Omental fat pad (tissue), 4 donors: Measurements from ENCODE around the gene RFX1. TPM values are rescaled to one million over a fixed set of nuclear protein-coding genes. Genes with fewer than 3 reads are reported as not detected.
"Not testable (repeated sequence)": the region's sequence is repeated elsewhere in the genome, so short reads cannot be mapped to it uniquely, and the experiment has no call there.

Experiments used
- ATAC-seq: fragments of 150-250 bp; one replicate; pipeline ENCODE4 v1.9.1; 2016; ENCODE audit warnings: mild to moderate bottlenecking, moderate library complexity; ENCODE audit not compliant: low FRiP score
- DNase-seq: peaks from one replicate; pipeline ENCODE4 v3.0.0-alpha.2; 2019; ENCODE audit warnings: low spot score
- total RNA-seq, 4 donors: library from RNA; depleted of rRNA; stranded (reverse); fragments of >200 nt; gene quantifications; one replicate each; pipeline ENCODE4 v1.1.0, GENCODE V29; 2016
- TF ChIP-seq, protein P1 (sequence below), 3 donors: fragments of 450-650 bp; IDR thresholded peaks; one replicate each; pipeline ENCODE4 v1.5.1; 2016 to 2017; ENCODE audit warnings: antibody characterized with exemption in 3 of 3, mild to moderate bottlenecking in 3 of 3, moderate library complexity in 2 of 3

The RFX1 gene
- total RNA-seq, 4 donors from 2014 or later, result 2.8 to 7.6 (median 3.2) TPM

DNA sequence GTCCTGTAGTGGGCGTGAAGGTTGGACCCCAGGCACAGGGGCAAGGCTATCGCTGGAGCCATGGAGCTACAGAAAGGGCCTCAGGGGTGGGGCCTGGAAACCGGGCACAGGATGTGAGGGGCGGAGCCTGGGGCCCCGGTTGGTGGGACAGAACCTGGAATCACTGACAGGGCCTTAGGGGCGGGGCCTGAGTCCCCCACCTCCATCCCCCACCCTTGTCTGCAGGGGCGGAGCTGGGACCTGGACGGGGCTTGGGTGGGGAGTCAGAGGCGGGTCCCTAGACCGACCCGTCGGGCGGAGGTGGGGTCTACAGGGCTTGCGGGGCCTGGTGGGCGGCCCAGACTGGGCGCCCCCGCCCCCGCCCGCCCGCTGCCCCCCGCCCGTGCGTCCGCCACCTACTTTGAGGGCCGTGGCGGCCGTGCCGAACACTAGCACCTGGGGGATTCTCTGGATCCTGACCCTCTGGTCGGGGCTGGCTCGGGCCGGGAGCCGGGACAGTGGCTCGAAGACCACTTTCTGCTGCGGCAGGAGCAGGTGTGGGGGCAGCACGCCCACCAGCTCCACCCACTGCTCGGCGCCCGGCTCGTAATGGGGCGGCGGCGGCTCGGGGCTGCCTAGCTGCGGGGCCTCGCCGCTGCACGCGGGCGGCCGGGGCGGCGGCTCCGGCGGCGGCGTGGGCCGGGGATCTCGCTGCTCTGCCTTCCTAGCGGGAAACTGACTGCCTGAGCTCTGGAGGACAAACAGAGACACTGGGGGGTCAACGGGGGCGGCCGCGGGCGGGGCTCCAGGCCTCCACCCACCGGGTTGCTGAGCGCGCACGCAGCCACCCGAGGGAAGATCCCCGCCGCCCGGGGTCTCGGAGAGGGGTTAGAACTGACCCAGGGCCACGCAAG, 27.5 kb downstream of the RFX1 start:
- DNase-seq (peak; percentile 62), ATAC-seq (peak; percentile 89)
- TF ChIP-seq, protein P1, sequence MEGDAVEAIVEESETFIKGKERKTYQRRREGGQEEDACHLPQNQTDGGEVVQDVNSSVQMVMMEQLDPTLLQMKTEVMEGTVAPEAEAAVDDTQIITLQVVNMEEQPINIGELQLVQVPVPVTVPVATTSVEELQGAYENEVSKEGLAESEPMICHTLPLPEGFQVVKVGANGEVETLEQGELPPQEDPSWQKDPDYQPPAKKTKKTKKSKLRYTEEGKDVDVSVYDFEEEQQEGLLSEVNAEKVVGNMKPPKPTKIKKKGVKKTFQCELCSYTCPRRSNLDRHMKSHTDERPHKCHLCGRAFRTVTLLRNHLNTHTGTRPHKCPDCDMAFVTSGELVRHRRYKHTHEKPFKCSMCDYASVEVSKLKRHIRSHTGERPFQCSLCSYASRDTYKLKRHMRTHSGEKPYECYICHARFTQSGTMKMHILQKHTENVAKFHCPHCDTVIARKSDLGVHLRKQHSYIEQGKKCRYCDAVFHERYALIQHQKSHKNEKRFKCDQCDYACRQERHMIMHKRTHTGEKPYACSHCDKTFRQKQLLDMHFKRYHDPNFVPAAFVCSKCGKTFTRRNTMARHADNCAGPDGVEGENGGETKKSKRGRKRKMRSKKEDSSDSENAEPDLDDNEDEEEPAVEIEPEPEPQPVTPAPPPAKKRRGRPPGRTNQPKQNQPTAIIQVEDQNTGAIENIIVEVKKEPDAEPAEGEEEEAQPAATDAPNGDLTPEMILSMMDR (IDR thresholded peaks at IDR 0.05), result no peak

DNA sequence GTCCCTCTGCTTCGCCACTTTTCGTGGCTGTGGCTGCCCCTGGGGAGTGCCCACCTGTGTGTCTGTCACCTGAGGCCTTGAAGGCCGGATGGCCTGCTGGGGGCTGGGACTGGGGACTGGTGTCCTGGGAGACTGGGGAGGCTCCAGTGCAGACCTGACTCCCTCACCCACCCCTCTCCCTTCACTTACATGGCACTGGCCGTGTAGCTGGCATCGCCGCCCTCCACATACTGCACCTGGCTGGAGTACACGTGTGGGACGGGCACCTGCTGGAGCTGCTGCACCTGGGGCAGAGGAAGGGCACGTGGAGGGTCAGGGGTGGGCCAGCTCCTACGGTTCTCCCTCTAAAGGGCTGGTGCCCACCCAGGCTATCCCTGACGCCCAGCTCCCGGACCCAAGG, 28.3 kb downstream of the RFX1 start:
- ATAC-seq (no peak), DNase-seq (no peak)
- TF ChIP-seq, protein P1 (IDR thresholded peaks at IDR 0.05), result no peak

DNA sequence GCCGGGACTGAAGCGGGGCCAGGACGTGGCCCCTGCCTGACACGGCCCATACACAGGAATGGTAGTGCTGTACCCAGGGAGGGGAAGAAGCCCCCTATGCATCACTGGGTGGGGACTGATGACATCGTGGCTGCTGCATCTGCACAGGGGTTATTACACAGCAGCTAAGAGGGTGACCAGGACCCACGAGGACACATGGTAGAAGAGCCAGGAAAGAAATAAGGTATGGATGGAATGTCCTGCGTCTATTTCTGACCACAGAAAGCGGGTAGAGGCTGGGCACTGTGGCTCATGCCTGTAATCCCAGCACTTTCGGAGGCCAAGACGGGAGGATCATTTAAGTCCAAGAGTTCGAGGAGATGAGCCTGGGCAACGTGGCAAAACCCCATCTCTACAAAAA, 29.7 kb downstream of the RFX1 start:
- no peak for ATAC-seq
- TF ChIP-seq, protein P1 (IDR thresholded peaks at IDR 0.05), result no peak
- DNase-seq, result no peak

DNA sequence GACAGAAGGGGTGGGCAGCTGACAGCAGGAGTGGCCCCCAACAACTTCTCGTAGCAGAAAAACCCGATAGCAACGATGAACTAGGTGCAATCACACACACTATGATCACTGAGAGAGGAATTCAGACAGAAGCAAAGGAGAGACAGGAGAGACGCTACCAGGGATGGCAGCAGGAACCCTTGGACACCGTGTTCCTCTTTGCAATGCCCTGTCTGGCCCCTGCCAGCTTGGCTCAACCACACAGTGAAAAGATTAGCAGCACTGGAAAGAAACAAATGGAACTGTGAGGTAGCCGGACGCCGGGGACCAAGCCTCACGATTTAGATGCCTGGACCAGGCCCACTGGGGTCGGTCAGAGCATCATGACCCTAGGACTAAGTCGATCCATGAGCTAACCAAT, 30.2 kb downstream of the RFX1 start:
- TF ChIP-seq, protein P1 (IDR thresholded peaks at IDR 0.05), result no peak
- ATAC-seq (no peak), DNase-seq (no peak)

DNA sequence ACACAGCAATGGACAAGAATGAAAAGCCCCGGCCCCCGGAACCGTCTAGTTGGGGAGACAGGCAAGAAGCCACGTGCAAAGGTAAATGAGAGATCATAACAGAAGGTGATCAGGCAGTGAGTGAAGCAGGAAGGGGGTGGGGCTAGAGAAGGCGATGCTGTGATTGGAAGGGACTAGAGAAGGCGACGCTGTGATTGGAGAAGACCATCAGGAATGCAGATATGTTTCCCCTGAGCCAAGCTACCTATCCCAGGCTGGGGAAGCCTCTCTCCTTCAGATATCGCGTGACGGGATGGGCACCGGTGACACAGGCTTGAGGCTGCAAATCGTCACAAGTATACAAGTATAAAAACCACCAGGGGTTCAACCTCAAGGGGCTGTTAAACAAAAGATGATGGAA, 32.0 kb downstream of the RFX1 start:
- ATAC-seq (no peak), DNase-seq (no peak)
- TF ChIP-seq, protein P1 (IDR thresholded peaks at IDR 0.05), result no peak

DNA sequence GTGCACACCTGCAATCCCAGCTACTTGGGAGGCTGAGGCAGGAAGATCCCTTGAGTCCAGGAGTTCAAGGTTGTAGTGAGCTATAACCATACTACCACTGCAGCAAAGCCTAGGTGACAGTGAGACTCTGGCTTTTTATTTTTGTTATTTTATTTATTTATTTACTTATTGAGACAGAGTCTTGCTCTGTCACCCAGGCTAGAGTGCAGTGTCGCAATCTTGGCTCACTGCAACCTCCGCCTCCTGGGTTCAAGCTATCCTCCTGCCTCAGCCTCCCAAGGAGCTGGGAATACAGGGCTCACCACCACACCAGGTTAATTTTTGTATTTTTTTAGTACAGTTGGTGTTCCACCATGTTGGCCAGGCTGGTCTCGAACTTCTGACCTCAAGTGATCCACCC, 32.6 kb downstream of the RFX1 start:
- ATAC-seq, DNase-seq: not testable (repeated sequence)

DNA sequence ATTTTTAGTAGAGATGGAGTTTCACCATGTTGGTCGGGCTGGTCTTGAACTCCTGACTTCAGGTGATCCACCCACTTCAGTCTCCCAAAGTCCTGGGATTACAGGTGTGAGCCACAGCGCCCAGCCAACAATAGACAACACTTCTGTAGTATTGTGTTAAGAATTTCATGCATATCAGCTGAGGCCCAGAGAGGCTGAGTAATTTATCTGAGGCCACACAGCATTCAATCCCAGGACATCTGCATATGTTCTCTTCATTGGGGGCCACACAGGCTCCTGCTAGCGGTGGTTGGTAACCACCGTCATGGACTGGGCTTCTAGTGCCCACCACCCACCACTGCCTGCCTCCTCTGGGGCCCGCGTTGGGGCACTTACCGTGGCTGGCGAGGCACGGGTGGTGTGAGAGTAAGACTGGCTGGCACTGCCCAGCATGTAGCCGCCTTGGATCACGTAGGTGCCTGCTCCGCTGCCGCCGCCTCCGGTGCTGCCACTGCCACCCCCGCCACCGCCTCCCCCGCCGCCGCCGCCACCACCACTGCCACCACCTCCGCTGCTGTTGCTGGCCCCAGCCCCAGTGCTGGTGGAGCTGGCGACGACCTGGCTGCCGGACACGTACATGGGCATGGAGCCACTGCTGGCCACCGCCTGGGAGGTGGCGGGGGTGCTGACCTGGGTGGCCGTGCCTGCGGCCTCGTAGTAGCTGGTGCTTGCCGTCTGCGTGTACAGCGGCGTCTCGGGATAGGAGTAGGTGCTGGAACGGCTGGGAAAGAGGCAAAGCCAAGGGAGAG, 33.6 kb downstream of the RFX1 start:
- DNase-seq, result no peak
- TF ChIP-seq, protein P1 (IDR thresholded peaks at IDR 0.05), result no peak
- ATAC-seq, result no peak

DNA sequence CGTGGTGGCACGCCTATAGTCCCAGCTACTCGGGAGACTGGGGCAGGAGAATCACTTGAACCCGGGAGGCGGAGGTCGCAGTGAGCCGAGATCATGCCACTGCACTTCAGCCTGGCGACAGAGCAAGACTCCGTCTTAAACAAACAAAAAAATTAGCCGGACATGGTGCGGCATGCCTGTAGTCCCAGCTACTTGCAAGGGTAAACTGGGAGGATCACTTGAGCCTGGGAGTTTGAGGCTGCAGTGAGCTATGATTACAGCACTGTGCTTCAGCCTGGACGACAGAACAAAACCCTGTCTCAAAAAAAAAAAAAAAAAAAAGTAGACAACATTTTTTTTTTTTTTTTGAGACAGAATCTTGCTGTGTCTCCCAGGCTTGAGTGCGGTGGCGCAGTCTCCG, 34.3 kb downstream of the RFX1 start:
- not testable (repeated sequence) for ATAC-seq

More for the DNA sequence above, 34.3 kb downstream of the RFX1 start:
- not testable (repeated sequence) for DNase-seq
